ENCODE data around the gene RUFY3. TPM values are rescaled to one million over a fixed set of nuclear protein-coding genes. Genes with fewer than 3 reads are reported as not detected.
A peak's percentile ranks its signal among the peaks of the same experiment; 100 is the strongest.

The RUFY3 gene
- total and polyA plus RNA-seq, 4 donors: 9.2 to 35.2 (median 15.0) TPM

- TF ChIP-seq SP1 (IDR thresholded peaks at IDR 0.05) (no peak), GABPA (IDR thresholded peaks at IDR 0.05 in 1 of 2, conservative IDR thresholded peaks at IDR 0.05 in 1 of 2) (no peak), JUND (IDR thresholded peaks at IDR 0.05) (no peak), EGR1 (IDR thresholded peaks at IDR 0.05; ENCODE audit: low read depth in 2 of 2) (no peak), ZBTB33 (IDR thresholded peaks at IDR 0.05) (no peak), CTCF (IDR thresholded peaks at IDR 0.05; ENCODE audit: low read depth, low read length, missing input control) (no peak), RAD21 (IDR thresholded peaks at IDR 0.05) (no peak), HNF4A (conservative IDR thresholded peaks at IDR 0.05) (no peak), ATF3 (IDR thresholded peaks at IDR 0.05) (no peak), FOXA1 (IDR thresholded peaks at IDR 0.05) (no peak), REST (IDR thresholded peaks at IDR 0.05) (no peak), YY1 (IDR thresholded peaks at IDR 0.05) (no peak), RXRA (IDR thresholded peaks at IDR 0.05) (no peak), TAF1 (conservative IDR thresholded peaks at IDR 0.05) (no peak), HNF4G (IDR thresholded peaks at IDR 0.05) (no peak), MAX (IDR thresholded peaks at IDR 0.05) (no peak), FOXA2 (IDR thresholded peaks at IDR 0.05) (no peak), NR2F2 (IDR thresholded peaks at IDR 0.05) (no peak)
- Histone ChIP-seq H3K27ac (ENCODE audit: low read depth in 1 of 2, low read length in 2 of 2) (peak overlapping the region; percentile 89 to 93), H3K4me3 (ENCODE audit: low read depth in 1 of 3, low read length in 3 of 3) (peak overlapping the region; percentile 65 to 97 (median 96)), H3K27me3 (ENCODE audit: control insufficient read depth in 4 of 4, insufficient read depth in 4 of 4, low read length in 3 of 4) (no peaks in the 10 kb centered on the region), H3K9ac (ENCODE audit: low read depth in 1 of 2, low read length in 2 of 2) (peak overlapping the region; percentile 77 to 90), H3K9me3 (ENCODE audit: control insufficient read depth in 4 of 4, low read length in 3 of 4) (no peaks in the 10 kb centered on the region), H3K36me3 (ENCODE audit: control insufficient read depth in 4 of 4, insufficient read depth in 3 of 4, low read depth in 1 of 4, low read length in 3 of 4) (no peaks in the 10 kb centered on the region), H3K4me1 (ENCODE audit: control insufficient read depth in 4 of 4, insufficient read depth in 4 of 4, low read length in 3 of 4) (peaks cover 0 to 33% (median 25%) of the 10 kb centered on the region in 4 donors)
- no peak for DNase-seq (ENCODE audit: low spot score)
- WGBS: 62% methylated on average over 13 of the region's 13 CpGs
Measured at GRCh38 chr4:70687392-70687791, 34.4 kb upstream of the RUFY3 start.
